PC-3 (cell line): ENCODE data around the gene ADAMTS3.

ENCODE experiments used
- EZH2 ChIP-seq: fragments of 300-600 bp; sonication (generic); IDR thresholded peaks from one replicate; pipeline ENCODE4 v1.6.1; 2017; ENCODE audit warnings: antibody characterized with exemption, mild to moderate bottlenecking, low read length; ENCODE audit not compliant: unreplicated experiment
- EZH2phosphoT487 ChIP-seq: fragments of 300-600 bp; sonication (generic); IDR thresholded peaks from 2 replicates; pipeline ENCODE4 v1.6.1; 2018; ENCODE audit warnings: mild to moderate bottlenecking, antibody characterized with exemption, low read length, borderline replicate concordance
- TF ChIP-seq, protein P1 (sequence below): fragments of 300-600 bp; sonication (generic); conservative IDR thresholded peaks from 2 replicates; pipeline ENCODE4 v1.5.1; 2017; ENCODE audit warnings: antibody characterized with exemption, low read depth, mild to moderate bottlenecking, low read length

DNA sequence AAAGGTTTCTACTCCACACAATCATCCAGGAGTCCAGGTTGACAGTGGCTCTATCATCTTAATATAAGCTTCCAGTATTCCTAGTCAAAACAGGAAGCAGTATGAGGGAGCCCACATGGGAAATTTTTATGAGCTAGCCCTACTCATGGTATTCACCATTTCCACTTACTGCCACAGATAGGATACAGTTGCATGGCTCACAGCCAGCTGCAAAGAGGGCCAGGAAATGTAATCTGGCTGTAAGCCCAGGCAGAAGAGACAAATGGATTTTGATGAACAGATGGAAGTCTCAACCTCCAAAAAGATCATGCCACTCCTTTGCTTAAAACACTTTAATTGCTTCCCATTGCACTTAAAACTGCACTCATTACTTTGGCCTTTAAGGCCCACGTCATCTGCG, 150.6 kb downstream of the ADAMTS3 start:
- TF ChIP-seq EZH2phosphoT487 (no peak), EZH2 (no peak)
- TF ChIP-seq, protein P1, sequence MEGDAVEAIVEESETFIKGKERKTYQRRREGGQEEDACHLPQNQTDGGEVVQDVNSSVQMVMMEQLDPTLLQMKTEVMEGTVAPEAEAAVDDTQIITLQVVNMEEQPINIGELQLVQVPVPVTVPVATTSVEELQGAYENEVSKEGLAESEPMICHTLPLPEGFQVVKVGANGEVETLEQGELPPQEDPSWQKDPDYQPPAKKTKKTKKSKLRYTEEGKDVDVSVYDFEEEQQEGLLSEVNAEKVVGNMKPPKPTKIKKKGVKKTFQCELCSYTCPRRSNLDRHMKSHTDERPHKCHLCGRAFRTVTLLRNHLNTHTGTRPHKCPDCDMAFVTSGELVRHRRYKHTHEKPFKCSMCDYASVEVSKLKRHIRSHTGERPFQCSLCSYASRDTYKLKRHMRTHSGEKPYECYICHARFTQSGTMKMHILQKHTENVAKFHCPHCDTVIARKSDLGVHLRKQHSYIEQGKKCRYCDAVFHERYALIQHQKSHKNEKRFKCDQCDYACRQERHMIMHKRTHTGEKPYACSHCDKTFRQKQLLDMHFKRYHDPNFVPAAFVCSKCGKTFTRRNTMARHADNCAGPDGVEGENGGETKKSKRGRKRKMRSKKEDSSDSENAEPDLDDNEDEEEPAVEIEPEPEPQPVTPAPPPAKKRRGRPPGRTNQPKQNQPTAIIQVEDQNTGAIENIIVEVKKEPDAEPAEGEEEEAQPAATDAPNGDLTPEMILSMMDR, result no peak
